ENCODE data around the gene RAB11FIP4. TPM values are rescaled to one million over a fixed set of nuclear protein-coding genes. Genes with fewer than 3 reads are reported as not detected.

The RAB11FIP4 gene
- total and polyA plus RNA-seq, 2 donors (not counting 1 experiment from before 2014, with no cell fraction given) = 0.16 to 0.66 TPM

DNA sequence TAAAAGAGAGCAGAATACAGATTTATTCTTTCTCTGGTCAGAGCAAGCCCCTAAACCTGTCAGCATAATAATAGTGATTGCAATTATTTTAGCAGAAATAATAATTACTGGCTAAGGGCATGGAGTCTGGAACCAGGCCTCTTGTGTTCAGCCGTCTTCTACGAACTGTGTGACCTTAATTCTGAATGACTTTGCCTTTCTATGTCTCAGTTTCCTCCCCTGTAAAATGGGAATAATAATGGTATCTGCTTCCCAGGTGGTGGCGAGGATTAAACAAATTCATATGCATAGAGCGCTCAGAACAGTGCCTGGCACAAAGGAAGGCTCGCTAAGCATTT is 33.4 kb downstream of the RAB11FIP4 start:
- Histone ChIP-seq H3K27ac (ENCODE audit: insufficient read depth, low read length) (no peak overlapping the region), H3K27me3 (ENCODE audit: control insufficient read depth, insufficient read depth, low read length) (no peaks in the 10 kb centered on the region), H3K4me3 (replicated peaks in 1 of 4; ENCODE audit: control extremely low read depth in 1 of 4, insufficient read depth in 1 of 4, low read depth in 3 of 4, low read length in 4 of 4) (no peak overlapping the region), H3K9ac (ENCODE audit: insufficient read depth, low read length) (no peak overlapping the region), H3K36me3 (ENCODE audit: control insufficient read depth, insufficient read depth, low read length) (no peaks in the 10 kb centered on the region), H2AFZ (ENCODE audit: low read length) (no peak overlapping the region), H3K4me2 (ENCODE audit: extremely low read depth, insufficient read depth, low read length) (no peak overlapping the region), H3K9me3 (ENCODE audit: control insufficient read depth, insufficient read depth, low read depth, low read length) (no peaks in the 10 kb centered on the region), H4K20me1 (ENCODE audit: control insufficient read depth, extremely low read depth, insufficient read depth, low read length) (no peaks in the 10 kb centered on the region), H3K4me1 (ENCODE audit: control insufficient read depth, extremely low read depth, insufficient read depth, low read length) (no peaks in the 10 kb centered on the region), H3K79me2 (ENCODE audit: control insufficient read depth, insufficient read depth, low read length) (no peaks in the 10 kb centered on the region)
- no peak for TF ChIP-seq EZH2 (IDR thresholded peaks at IDR 0.05; ENCODE audit: low read length, missing control alignments)
- TF ChIP-seq, protein P1, sequence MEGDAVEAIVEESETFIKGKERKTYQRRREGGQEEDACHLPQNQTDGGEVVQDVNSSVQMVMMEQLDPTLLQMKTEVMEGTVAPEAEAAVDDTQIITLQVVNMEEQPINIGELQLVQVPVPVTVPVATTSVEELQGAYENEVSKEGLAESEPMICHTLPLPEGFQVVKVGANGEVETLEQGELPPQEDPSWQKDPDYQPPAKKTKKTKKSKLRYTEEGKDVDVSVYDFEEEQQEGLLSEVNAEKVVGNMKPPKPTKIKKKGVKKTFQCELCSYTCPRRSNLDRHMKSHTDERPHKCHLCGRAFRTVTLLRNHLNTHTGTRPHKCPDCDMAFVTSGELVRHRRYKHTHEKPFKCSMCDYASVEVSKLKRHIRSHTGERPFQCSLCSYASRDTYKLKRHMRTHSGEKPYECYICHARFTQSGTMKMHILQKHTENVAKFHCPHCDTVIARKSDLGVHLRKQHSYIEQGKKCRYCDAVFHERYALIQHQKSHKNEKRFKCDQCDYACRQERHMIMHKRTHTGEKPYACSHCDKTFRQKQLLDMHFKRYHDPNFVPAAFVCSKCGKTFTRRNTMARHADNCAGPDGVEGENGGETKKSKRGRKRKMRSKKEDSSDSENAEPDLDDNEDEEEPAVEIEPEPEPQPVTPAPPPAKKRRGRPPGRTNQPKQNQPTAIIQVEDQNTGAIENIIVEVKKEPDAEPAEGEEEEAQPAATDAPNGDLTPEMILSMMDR (conservative IDR thresholded peaks at IDR 0.05 in 1 of 2, IDR thresholded peaks at IDR 0.05 in 1 of 2; ENCODE audit: low read depth in 1 of 2, low read length in 2 of 2) = no peak
- DNase-seq (ENCODE audit: low read depth in 2 of 2) = no peak

DNA sequence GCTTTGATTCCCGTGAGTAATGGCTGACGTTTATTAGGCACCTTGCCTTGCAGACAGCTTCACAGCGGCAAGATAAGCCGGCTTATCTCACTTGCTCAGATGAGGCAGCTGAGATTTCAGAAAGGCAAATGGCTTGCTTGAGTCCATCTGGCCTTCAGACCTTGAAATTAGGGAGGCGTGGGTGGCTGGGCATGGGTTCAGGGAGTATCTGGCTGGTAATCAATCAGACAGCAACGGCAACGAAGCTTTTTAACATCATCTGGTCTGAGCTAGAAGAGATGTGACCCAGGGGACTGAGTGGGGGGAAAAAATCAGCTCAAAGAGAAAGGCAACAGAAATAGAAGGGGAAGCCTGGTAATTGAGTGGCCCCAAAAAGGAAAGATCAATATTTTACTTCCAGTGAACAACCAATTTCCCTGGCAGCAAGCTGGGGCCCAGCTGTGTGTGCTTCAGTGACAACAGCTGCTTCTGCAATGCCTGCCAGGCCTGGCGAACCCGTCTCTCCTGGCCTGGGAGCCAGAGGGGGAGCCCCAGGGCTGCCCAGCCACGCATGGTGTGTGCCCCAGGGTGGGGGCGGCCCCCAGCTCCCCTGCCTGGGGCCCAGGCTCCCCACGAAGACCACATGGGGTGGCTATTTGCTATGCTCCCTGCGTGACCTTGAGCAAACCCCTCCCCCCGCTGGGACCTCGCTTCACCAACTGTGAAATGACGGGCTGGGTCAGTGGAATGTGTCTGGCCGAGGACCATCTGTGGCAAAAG is 34.0 kb downstream of the RAB11FIP4 start:
- Histone ChIP-seq H2AFZ (ENCODE audit: low read length) (no peak overlapping the region), H3K9me3 (ENCODE audit: control insufficient read depth, insufficient read depth, low read depth, low read length) (no peaks in the 10 kb centered on the region), H3K4me2 (ENCODE audit: extremely low read depth, insufficient read depth, low read length) (no peak overlapping the region)

DNA sequence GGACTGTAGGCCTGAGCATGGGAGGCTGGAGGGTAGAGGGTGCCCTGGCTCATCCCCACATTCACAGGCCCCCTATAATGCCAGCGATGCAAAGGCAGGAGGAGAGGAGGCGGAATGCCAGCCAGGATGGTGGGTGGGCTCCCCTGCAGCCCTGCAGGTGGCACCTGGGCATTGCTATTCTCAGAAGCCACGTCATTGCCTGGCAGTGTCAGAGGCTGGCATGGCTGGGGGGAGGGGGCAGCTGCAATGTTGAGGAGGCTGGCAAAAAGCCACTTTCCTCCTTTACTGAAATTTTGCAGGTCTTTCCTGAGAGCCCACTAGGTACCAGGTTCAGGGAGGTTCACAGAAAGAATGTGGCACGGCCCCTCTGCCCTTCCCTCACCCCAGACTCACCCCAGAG is 36.2 kb downstream of the RAB11FIP4 start:
- no peaks in the 10 kb centered on the region for H3K9me3 ChIP-seq (ENCODE audit: control insufficient read depth, insufficient read depth, low read depth, low read length)
- H3K9ac ChIP-seq (ENCODE audit: insufficient read depth, low read length) = no peak overlapping the region
- peaks cover 5% of the 10 kb centered on the region for H3K27me3 ChIP-seq (ENCODE audit: control insufficient read depth, insufficient read depth, low read length)
- H4K20me1 ChIP-seq (ENCODE audit: control insufficient read depth, extremely low read depth, insufficient read depth, low read length) = no peaks in the 10 kb centered on the region
- H2AFZ ChIP-seq (ENCODE audit: low read length) = no peak overlapping the region
- H3K79me2 ChIP-seq (ENCODE audit: control insufficient read depth, insufficient read depth, low read length) = no peaks in the 10 kb centered on the region
- TF ChIP-seq EZH2 (IDR thresholded peaks at IDR 0.05; ENCODE audit: low read length, missing control alignments) = no peak
- TF ChIP-seq, protein P1 (conservative IDR thresholded peaks at IDR 0.05 in 1 of 2, IDR thresholded peaks at IDR 0.05 in 1 of 2; ENCODE audit: low read depth in 1 of 2, low read length in 2 of 2) = no peak
- H3K36me3 ChIP-seq (ENCODE audit: control insufficient read depth, insufficient read depth, low read length) = no peaks in the 10 kb centered on the region
- no peak overlapping the region for H3K4me3 ChIP-seq (replicated peaks in 1 of 4; ENCODE audit: control extremely low read depth in 1 of 4, insufficient read depth in 1 of 4, low read depth in 3 of 4, low read length in 4 of 4)
- no peak overlapping the region for H3K27ac ChIP-seq (ENCODE audit: insufficient read depth, low read length)
- DNase-seq (ENCODE audit: low read depth in 2 of 2) = no peak
- no peak overlapping the region for H3K4me2 ChIP-seq (ENCODE audit: extremely low read depth, insufficient read depth, low read length)
- H3K4me1 ChIP-seq (ENCODE audit: control insufficient read depth, extremely low read depth, insufficient read depth, low read length) = no peaks in the 10 kb centered on the region

More for the DNA sequence above, 34.0 kb downstream of the RAB11FIP4 start:
- Histone ChIP-seq H3K4me3 (replicated peaks in 1 of 4; ENCODE audit: control extremely low read depth in 1 of 4, insufficient read depth in 1 of 4, low read depth in 3 of 4, low read length in 4 of 4) (no peak overlapping the region), H3K9ac (ENCODE audit: insufficient read depth, low read length) (no peak overlapping the region), H3K27me3 (ENCODE audit: control insufficient read depth, insufficient read depth, low read length) (no peaks in the 10 kb centered on the region), H3K36me3 (ENCODE audit: control insufficient read depth, insufficient read depth, low read length) (no peaks in the 10 kb centered on the region), H3K4me1 (ENCODE audit: control insufficient read depth, extremely low read depth, insufficient read depth, low read length) (no peaks in the 10 kb centered on the region), H4K20me1 (ENCODE audit: control insufficient read depth, extremely low read depth, insufficient read depth, low read length) (no peaks in the 10 kb centered on the region), H3K27ac (ENCODE audit: insufficient read depth, low read length) (no peak overlapping the region), H3K79me2 (ENCODE audit: control insufficient read depth, insufficient read depth, low read length) (no peaks in the 10 kb centered on the region)
- TF ChIP-seq, protein P1 (conservative IDR thresholded peaks at IDR 0.05 in 1 of 2, IDR thresholded peaks at IDR 0.05 in 1 of 2; ENCODE audit: low read depth in 1 of 2, low read length in 2 of 2) = no peak
- TF ChIP-seq EZH2 (IDR thresholded peaks at IDR 0.05; ENCODE audit: low read length, missing control alignments) = no peak
- peak in 1 of 2 donors; percentile 41 for DNase-seq (ENCODE audit: low read depth in 2 of 2)
